ENCODE measurements around the gene DNAH7. TPM values are rescaled to one million over a fixed set of nuclear protein-coding genes. Genes with fewer than 3 reads are reported as not detected.

The DNAH7 gene
- total RNA-seq, 6 experiments from 2014 or later, result 0.05 to 0.41 (median 0.23) TPM

GRCh38 chr2:195998070-195998469 lies 70.6 kb downstream of the DNAH7 start:
- no peak for DNase-seq
- H3K27ac Mint-ChIP-seq, result no peak overlapping the region
- TF ChIP-seq CTCF (IDR thresholded peaks at IDR 0.05), result no peak
- no peaks in the 10 kb centered on the region for H3K4me1 Mint-ChIP-seq (ENCODE audit: low read depth)
- H3K4me3 Mint-ChIP-seq, result no peak overlapping the region
- peaks cover 3% of the 10 kb centered on the region; the same call in 1 of the 2 replicates for H3K27me3 Mint-ChIP-seq (ENCODE audit: insufficient read depth)
- H3K36me3 Mint-ChIP-seq (ENCODE audit: low read depth), result no peaks in the 10 kb centered on the region
- no peaks in the 10 kb centered on the region for H3K9me3 Mint-ChIP-seq

- Mint-ChIP-seq H3K4me3 (no peak overlapping the region), H3K36me3 (ENCODE audit: low read depth) (no peaks in the 10 kb centered on the region), H3K9me3 (no peaks in the 10 kb centered on the region), H3K27me3 (ENCODE audit: insufficient read depth) (peaks cover 3% of the 10 kb centered on the region), H3K4me1 (ENCODE audit: low read depth) (no peaks in the 10 kb centered on the region), H3K27ac (no peak overlapping the region)
- DNase-seq, result no peak
- no peak for TF ChIP-seq CTCF (IDR thresholded peaks at IDR 0.05)
Measured at GRCh38 chr2:195995499-195995898, 73.1 kb downstream of the DNAH7 start.

GRCh38 chr2:195993623-195994022 lies 75.0 kb downstream of the DNAH7 start:
- no peaks in the 10 kb centered on the region for H3K36me3 Mint-ChIP-seq (ENCODE audit: low read depth)
- no peak for DNase-seq
- peaks cover 3% of the 10 kb centered on the region for H3K27me3 Mint-ChIP-seq (ENCODE audit: insufficient read depth)
- no peaks in the 10 kb centered on the region for H3K4me1 Mint-ChIP-seq (ENCODE audit: low read depth)
- no peak for TF ChIP-seq CTCF (IDR thresholded peaks at IDR 0.05)
- H3K4me3 Mint-ChIP-seq, result no peak overlapping the region
- H3K9me3 Mint-ChIP-seq, result no peaks in the 10 kb centered on the region
- H3K27ac Mint-ChIP-seq, result no peak overlapping the region

- H3K27me3 Mint-ChIP-seq (ENCODE audit: insufficient read depth), result peaks cover 1% of the 10 kb centered on the region
- no peak overlapping the region for H3K27ac Mint-ChIP-seq
- no peaks in the 10 kb centered on the region for H3K4me1 Mint-ChIP-seq (ENCODE audit: low read depth)
- no peak for TF ChIP-seq CTCF (IDR thresholded peaks at IDR 0.05)
- no peaks in the 10 kb centered on the region for H3K9me3 Mint-ChIP-seq
- no peaks in the 10 kb centered on the region for H3K36me3 Mint-ChIP-seq (ENCODE audit: low read depth)
- H3K4me3 Mint-ChIP-seq, result peak overlapping the region; percentile 0; the same call in 1 of the 2 replicates
- DNase-seq, result no peak
Measured at GRCh38 chr2:195985741-195986140, 82.9 kb downstream of the DNAH7 start.

- TF ChIP-seq CTCF (IDR thresholded peaks at IDR 0.05), result no peak
- no peaks in the 10 kb centered on the region for H3K36me3 Mint-ChIP-seq (ENCODE audit: low read depth)
- H3K4me1 Mint-ChIP-seq (ENCODE audit: low read depth), result no peaks in the 10 kb centered on the region
- 0 out of 2 replicates have a peak, but pooled peaks cover 2% of the 10 kb centered on the region for H3K9me3 Mint-ChIP-seq
- H3K4me3 Mint-ChIP-seq, result no peak overlapping the region
- DNase-seq, result no peak
- no peak overlapping the region for H3K27ac Mint-ChIP-seq
- peaks cover 1% of the 10 kb centered on the region for H3K27me3 Mint-ChIP-seq (ENCODE audit: insufficient read depth)
Measured at GRCh38 chr2:195984923-195985726, 83.5 kb downstream of the DNAH7 start.

Measured in HFFc6 (cell line).